GM12864 (cell line): ENCODE results near the gene INSL6.

ENCODE experiments used
- DNase-seq: peaks from one replicate; pipeline ENCODE4 v3.0.0-alpha.2; 2011; ENCODE audit warnings: low read depth
- H3K4me3 ChIP-seq: 2 replicates; pipeline ENCODE4 v1.5.1; 2011; ENCODE audit warnings: mild to moderate bottlenecking, low read depth, low read length, control low read depth
- CTCF ChIP-seq: IDR thresholded peaks from 2 replicates; pipeline ENCODE4 v1.5.1; 2011; ENCODE audit warnings: low read depth, mild to moderate bottlenecking, moderate library complexity, low read length, control low read depth, inconsistent platforms; ENCODE audit errors: missing control alignments

INSL6 gene

DNA sequence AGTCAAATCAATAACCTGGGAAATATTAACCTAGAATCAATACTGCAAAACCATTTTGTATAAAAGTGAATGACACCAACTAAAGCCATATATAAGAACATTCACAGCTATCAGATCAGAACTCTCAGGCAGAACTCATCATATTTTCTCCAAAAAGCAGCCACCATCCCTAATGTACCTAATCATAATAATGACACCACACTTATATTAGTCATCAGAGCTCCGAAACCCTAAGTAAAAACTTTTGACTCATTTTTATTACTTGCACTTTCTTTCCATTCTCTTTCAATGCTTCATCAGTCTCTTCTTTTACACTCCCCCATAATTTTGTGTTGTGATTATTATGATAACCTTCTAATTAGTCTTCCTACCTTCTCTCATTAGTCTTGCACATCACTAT, 45.3 kb downstream of the INSL6 start:
- TF ChIP-seq CTCF, result no peak
- no peak for DNase-seq
- no peak overlapping the region for H3K4me3 ChIP-seq

GRCh38 chr9:5122516-5122915, 62.9 kb downstream of the INSL6 start:
- no peak for DNase-seq
- H3K4me3 ChIP-seq, result no peak overlapping the region
- TF ChIP-seq CTCF, result no peak

DNA sequence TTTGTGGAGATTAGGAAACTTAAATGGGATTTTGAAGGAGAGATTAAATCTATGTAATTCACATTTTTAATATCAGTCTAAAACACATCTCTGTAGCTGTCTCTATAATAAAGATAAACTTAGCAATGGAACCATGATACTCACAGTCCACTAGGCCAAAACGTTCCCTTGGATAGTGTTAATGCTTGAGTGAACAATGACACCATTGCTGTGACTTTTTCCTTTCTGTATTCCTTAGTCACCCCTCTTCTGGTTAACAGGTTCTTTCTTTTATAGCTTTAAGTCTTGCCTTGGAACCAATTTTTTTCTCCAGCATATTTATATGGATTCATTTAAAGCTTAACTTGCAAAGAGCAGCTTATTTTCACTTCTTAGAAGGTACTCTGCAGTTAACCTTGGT, 63.3 kb downstream of the INSL6 start:
- TF ChIP-seq CTCF, result no peak
- no peak overlapping the region for H3K4me3 ChIP-seq
- no peak for DNase-seq

GRCh38 chr9:5113994-5114748, 71.3 kb downstream of the INSL6 start:
- H3K4me3 ChIP-seq, result no peak overlapping the region
- TF ChIP-seq CTCF, result no peak
- no peak for DNase-seq
